ENCODE measurements around the gene SLC16A10.
A peak's percentile ranks its signal among the peaks of the same experiment; 100 is the strongest.
"Not testable (repeated sequence)": the region's sequence is repeated elsewhere in the genome, so short reads cannot be mapped to it uniquely, and the experiment has no call there.

The SLC16A10 gene

GRCh38 chr6:111187874-111188273, 100.6 kb downstream of the SLC16A10 start:
- DNase-seq (ENCODE audit: low spot score), result no peak

DNA sequence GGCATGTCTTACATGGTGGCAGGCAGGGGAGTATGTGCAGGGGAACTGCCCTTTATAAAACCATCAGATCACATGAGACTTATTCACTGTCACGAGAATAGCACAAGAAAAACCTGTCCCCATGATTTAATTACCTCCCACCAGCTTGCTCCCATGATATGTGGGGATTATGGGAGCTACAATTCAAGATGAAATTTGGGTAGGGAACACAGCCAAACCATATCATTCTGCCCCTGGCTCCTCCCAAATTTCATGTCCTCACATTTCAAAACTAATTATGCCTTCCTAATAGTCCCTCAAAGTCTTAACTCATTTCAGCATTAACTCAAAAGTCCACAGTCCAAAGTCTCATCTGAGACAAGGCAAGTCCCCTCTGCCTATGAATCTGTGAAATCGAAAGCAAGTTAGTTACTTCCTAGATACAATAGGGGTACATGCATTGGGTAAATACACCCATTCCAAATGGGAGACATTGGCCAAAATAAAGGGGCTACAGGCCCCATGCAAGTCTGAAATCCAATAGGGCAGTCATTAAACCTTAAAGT, 102.4 kb downstream of the SLC16A10 start:
- DNase-seq (ENCODE audit: low spot score), result not testable (repeated sequence)

DNA sequence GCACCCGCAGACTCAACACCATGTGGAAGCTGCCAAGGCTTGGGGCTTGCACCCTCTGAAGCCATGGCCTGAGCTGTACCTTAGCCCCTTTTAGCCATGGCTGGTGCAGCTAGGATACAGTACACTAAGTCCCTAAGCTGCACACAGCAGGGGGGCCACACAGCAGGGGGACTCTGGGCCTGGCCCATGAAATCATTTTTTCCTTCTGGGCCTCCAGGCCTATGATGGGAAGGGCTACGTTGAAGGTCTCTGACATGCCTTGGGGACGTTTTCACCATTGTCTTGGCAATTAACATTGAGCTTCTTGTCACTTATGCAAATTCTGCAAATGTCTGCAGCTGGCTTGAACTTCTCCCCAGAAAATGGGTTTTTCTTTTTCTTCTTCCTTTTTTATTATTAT, 103.3 kb downstream of the SLC16A10 start:
- DNase-seq (ENCODE audit: low spot score), result no peak

DNA sequence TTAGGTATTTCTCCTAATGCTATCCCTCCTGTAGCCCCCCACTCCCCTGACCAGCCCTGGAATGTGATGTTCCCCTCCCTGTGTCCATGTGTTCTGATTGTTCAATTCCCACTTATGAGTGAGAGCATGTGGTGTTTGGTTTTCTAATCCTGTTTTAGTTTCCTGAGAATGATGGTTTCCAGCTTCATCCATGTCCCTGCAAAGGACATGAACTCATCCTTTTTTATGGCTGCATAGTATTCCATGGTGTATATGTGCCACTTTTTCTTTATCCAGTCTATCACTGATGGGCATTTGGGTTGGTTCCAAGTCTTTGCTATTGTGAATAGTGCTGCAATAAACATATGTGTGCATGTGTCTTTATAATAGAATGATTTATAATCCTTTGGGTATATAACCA, 103.8 kb downstream of the SLC16A10 start:
- not testable (repeated sequence) for DNase-seq (ENCODE audit: low spot score)

DNA sequence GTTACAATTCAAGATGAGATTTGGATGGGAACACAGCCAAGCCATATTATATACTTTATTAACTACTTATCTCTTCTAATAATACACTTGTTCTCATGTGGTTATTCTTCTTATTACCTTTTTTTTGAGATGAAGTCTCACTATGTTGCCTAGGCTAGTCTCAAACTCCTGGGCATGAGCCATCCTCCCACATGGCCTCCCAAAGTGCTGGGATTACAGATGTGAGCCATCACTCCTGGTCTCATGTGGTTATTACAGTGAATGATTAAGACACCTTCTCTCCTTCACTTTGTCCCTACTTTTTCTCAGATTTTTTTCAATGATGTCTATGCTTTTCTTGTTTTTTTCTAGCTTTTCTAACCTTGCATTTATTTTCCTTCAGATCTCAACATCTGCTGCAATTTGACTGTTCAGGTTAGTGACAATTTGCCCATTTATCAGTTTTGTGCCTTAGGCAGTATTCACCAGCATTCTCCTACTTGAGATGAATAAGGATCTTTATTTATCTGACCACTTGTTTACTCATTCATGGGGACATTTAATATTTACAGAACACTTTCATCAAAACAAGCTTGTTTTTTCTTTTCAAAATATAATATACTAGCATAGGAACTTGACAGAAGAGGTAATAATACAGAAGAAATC, 105.7 kb downstream of the SLC16A10 start:
- peak; percentile 14 for DNase-seq (ENCODE audit: low spot score)

GRCh38 chr6:111195656-111196055, 108.4 kb downstream of the SLC16A10 start:
- no peak for DNase-seq (ENCODE audit: low spot score)

DNA sequence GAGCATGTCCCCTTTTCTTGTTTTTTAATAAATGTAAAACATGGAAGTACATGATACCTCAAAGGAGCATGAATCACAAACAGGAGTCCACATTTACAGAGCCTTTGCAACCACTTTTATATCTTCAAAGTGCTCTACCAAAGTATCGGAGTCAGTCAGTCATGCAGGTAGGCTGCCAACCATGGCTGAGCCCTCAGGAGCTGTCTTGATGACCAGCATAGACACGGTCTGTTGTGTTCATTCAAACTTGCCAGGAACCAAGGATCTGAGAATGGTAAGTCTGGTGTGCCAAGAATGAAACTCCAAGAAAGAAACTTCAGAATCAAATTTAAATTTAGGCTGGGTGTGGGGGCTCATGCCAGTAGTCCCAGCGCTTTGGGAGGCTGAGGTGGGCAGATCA, 111.5 kb downstream of the SLC16A10 start:
- no peak for DNase-seq (ENCODE audit: low spot score)

GRCh38 chr6:111199935-111200334, 112.6 kb downstream of the SLC16A10 start:
- DNase-seq (ENCODE audit: low spot score), result no peak

DNA sequence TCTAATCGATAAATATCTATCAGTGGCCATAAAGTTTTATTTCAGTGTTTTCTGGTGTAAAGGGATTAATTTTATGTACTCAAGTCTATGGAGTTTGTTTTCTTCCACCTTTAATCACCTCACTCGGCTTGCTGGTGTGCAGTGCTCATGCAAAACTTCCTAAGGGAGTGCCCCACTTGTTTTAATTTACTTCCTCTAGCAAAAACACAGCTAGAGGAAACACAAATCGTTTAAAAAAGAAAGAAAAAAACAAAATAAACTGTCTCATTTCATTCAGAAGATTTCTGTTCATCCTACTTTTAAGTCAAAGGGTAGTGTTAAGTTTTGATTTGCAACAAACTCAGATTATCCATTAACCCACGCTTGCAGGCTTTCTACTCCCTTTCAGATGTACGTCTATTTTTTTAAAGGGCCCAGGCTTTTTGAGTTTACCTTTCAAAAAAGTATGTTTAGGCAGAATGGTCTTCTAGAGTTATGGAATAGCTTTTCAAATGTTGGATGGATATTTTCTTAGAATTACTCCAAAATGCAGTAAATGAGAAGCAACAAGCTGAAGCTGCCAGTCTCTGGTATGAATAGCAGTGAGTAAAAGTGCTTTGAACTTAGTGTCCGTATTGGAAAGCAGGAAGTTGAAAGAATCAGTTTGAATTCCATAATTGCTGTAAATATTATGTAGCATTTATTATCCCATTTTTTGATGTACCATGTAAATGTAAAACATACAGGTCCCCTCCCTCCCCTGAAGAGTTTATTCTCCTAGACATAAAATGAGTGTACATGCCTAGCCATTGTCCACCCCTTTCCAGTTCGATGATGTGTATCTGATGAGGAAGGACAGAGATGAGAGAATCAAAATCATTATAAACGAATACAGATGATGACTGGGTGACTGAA, 113.3 kb downstream of the SLC16A10 start:
- no peak for DNase-seq (ENCODE audit: low spot score)

GRCh38 chr6:111201244-111201554, 113.9 kb downstream of the SLC16A10 start:
- no peak for DNase-seq (ENCODE audit: low spot score)

GRCh38 chr6:111201764-111202163, 114.5 kb downstream of the SLC16A10 start:
- DNase-seq (ENCODE audit: low spot score), result no peak

DNA sequence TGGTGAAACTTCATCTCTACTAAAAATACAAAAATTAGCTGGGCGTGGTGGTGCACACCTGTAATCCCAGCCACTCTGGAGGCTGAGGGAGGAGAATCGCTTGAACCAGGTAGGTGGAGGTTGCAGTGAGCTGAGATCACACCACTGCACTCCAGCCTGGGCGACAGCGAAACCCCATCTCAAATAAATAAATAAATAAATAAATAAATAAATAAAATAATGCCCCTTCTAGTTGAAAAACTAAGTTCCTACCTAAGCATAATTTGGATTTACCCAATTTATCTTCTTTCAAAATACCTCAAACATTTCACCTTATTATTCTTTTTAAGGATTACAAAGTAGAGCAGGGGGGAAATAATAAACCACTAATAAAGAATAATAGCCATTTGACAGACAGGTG, 116.2 kb downstream of the SLC16A10 start:
- DNase-seq (ENCODE audit: low spot score), result not testable (repeated sequence)

- DNase-seq (ENCODE audit: low spot score), result no peak
Measured at GRCh38 chr6:111204305-111204704, 117.0 kb downstream of the SLC16A10 start.

DNA sequence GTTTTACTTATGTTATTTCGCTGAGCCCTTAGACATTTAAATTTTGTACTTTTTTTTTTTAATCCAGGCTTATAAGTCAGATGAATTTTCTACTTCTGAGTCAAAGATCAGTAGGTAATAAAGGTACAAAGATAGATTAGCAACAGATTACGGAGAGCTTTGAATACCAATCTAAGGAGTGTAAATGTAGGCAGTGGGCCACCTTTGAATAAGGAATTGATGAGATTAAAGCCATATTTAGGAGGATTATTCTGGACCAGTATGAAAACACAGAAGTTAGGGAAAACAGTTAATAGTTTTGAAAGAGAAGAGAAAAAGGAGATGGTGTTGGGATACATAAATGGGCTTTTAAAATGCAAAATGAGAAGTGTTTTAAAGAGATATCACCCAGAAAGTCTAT, 117.6 kb downstream of the SLC16A10 start:
- no peak for DNase-seq (ENCODE audit: low spot score)

DNA sequence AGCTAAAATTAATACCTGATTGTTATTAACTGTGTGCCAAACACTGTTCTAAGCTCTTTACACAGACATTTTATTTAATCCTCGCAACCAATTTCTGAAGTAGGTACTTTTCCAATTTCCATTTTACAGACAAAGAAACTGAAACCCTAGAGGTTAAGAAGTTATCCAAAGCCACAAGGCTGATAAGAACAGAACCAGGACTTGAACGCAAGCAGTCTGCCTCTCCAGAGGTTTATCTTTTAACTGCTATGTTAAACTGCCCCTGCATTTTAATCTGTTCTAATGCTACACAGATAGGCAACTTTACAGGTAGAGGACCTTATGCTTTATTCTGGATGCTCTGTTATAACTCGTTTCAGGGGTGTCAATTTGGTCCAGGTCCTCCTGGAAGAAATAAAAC, 118.2 kb downstream of the SLC16A10 start:
- DNase-seq (ENCODE audit: low spot score), result no peak

DNA sequence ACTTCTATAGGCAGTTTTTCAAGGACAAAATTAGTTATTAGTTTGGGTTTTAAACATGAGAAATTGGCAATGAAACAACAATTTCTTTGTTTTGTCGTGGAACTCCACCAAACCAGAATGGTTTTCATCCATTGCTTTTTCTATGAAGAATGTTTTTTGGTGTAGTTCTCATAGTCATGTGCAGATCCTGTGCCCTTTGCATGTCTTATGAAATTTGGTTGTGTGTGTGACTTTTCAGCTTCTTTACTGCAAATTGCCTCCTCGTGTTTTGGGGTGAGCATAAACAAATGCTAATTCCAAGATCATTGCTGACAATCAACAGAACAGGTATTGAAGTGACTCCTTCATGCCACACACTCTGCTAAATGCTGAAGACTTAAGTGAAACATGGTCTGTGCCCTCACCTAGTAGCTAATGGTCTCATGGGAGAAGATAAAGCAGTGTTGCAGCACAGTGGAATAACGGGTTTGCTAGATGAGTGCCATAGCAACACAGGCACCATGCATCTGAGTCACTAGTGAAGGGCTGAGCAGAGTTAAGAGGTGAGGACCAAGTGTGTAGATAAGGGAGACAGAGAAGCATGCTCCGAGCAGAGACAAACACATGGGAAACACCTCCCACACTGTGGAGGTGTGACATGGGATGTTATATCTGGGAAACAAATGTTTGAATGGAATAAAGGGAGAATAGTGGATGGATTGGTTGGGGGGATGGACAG, 120.0 kb downstream of the SLC16A10 start:
- peak; percentile 5 for DNase-seq (ENCODE audit: low spot score)

GRCh38 chr6:111208933-111209332, 121.6 kb downstream of the SLC16A10 start:
- no peak for DNase-seq (ENCODE audit: low spot score)

DNA sequence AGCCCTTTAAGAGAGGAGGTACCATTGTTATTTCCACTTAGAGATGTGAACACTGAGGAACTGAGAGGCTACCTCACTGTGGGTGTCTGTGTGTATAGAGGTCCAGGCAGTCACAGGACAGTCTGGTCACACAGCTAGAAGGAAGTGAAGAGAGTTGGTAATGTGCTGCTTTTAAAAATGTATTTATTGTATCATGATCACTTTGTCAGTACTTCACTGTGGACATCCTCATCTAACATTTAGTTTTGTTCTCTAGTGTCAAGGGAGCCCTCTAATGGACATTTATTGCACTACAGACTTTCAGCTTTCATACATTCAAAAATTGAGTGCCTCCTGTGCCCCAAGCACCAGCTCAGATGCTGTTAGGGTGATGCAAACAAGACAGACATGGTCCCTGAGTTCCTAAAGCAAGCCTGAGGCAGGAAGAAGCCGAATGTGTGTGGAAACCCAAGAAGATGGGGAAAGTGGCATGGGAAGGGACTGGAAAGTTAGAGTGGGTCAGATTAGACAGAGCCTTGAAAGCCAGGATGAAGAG, 123.0 kb downstream of the SLC16A10 start:
- peak; percentile 63 for DNase-seq (ENCODE audit: low spot score)

DNA sequence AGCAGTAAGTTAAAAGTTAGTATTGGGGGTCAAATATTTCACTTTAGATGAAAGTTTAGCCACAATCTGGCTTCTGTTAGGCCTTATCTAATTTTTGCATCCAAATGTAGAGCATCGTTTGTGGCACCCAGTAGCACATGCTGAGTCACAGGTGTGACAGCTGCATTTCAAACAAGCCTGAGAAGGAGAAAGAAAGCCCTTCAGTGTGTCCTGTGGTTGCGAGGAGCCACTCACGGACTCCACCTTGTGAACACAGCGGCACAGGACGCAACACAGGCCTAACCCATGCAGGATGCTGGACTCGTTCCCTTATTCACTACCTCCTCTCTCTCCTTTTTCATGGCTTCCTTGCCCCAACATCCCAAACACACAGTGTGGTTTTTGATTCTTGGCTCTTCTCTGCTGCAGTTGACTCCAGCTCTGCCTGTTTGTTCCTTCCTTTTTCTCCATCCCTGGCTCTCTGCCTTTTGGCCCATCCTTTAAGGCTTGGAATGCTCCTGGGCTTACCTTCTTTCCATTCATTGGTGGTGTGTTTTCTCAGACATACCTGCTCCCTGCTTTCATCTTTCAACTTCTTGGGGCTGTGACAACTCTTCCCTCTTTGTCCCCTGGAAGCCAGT, 124.2 kb downstream of the SLC16A10 start:
- no peak for DNase-seq (ENCODE audit: low spot score)

DNA sequence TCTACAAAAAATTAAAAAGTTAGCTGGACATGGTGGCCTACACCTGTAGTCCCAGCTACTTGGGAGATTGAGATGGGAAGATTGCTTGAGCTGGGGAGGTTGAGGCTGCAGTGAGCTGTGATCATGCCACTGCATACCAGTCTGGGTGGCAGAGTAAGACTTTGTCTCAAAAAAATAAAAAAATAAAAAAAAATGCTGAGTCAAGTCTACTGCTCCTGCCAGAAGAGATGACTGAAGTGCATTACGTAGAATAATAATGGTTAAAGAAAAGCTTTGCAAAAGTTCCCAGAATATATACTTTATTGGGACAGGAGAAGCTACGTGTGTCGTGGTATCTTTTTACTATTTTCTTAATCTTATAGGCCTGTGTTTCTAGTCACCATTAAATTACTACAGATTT, 125.3 kb downstream of the SLC16A10 start:
- DNase-seq (ENCODE audit: low spot score), result no peak

GRCh38 chr6:111215131-111215530, 127.8 kb downstream of the SLC16A10 start:
- no peak for DNase-seq (ENCODE audit: low spot score)

GRCh38 chr6:111219785-111220184, 132.5 kb downstream of the SLC16A10 start:
- DNase-seq (ENCODE audit: low spot score), result no peak
